Vagina (tissue), 2 donors: Measurements from ENCODE around the gene MFSD8. TPM values are rescaled to one million over a fixed set of nuclear protein-coding genes. Genes with fewer than 3 reads are reported as not detected.
"Not testable (repeated sequence)": the region's sequence is repeated elsewhere in the genome, so short reads cannot be mapped to it uniquely, and the experiment has no call there.

ENCODE experiments used
- DNase-seq, 2 donors: peaks; one replicate each; pipeline ENCODE4 v3.0.0-alpha.2; 2017; ENCODE audit errors: extremely low spot score in 2 of 2
- H3K27ac ChIP-seq: fragments of 200-600 bp; sonication (generic); one replicate; pipeline ENCODE4 v1.5.1; 2019
- H3K27me3 ChIP-seq: fragments of 200-600 bp; sonication (generic); one replicate; pipeline ENCODE4 v1.5.1; 2019
- H3K36me3 ChIP-seq, 2 donors: fragments of 200-600 bp; sonication (generic); one replicate each; pipeline ENCODE4 v1.5.1; 2017 to 2019
- H3K4me1 ChIP-seq: fragments of 200-600 bp; sonication (generic); one replicate; pipeline ENCODE4 v1.5.1; 2019
- H3K4me3 ChIP-seq, 2 donors: fragments of 200-600 bp; sonication (generic); 1 replicate in 1 of 2; 2 replicates in 1 of 2; pipeline ENCODE4 v1.5.1; 2016 to 2019
- H3K9me3 ChIP-seq: fragments of 200-600 bp; sonication (generic); one replicate; pipeline ENCODE4 v1.5.1; 2019
- POLR2A ChIP-seq, 2 donors: fragments of 450-650 bp; IDR thresholded peaks; one replicate each; pipeline ENCODE4 v1.6.1; 2017; ENCODE audit warnings: antibody characterized with exemption in 2 of 2, mild to moderate bottlenecking in 2 of 2, moderate library complexity in 2 of 2
- POLR2AphosphoS5 ChIP-seq, 2 donors: sonication (generic); formaldehyde crosslinking; IDR thresholded peaks; one replicate each; pipeline ENCODE4 v1.9.0; 2017; ENCODE audit warnings: antibody characterized with exemption in 2 of 2, mild to moderate bottlenecking in 2 of 2, low read depth in 1 of 2; ENCODE audit not compliant: insufficient read depth in 1 of 2
- intact Hi-C: fragments of 100-400 bp; cut with DNase I; formaldehyde crosslinking; loops from one replicate; pipeline ENCODE4 v1.15.1; 2023
- total RNA-seq: library from RNA; depleted of rRNA; stranded (reverse); fragments of >200 nt; gene quantifications from one replicate; pipeline ENCODE4 v1.2.3, GENCODE V29; 2016
- TF ChIP-seq, protein P1 (sequence below), 3 experiments: fragments of 450-650 bp in 2 of 3; fragments of 200-600 bp in 1 of 3; sonication (generic) in 1 of 3; IDR thresholded peaks; one replicate each; pipeline ENCODE4 v1.5.1; 2017 to 2019; ENCODE audit warnings: antibody characterized with exemption in 3 of 3, mild to moderate bottlenecking in 2 of 3, moderate library complexity in 2 of 3

MFSD8 gene
- total RNA-seq, 1 donor from 2014 or later = 38.8 TPM

DNA sequence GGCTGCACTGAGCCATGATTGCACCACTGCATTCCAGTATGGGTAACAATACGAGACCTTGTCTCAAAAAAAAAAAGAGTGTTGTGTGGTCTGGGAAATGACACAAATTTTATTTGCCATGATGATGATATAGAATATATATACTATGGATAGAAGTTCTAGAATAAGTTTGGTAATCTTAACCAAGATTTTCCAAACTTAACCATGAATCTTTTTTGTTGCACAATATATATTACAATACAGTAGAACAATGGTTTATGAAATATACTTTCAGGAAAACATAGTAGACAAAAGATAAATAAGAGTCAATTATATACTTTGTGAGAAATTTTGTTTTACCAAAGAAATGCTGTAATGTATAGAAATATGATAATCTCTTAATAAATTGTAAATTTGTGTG is 34.8 kb downstream of the MFSD8 start:
- Histone ChIP-seq H3K4me3 (no peak overlapping the region), H3K36me3 (peaks cover 0 to 19% of the 10 kb centered on the region in 2 donors), H3K27ac (no peak overlapping the region), H3K4me1 (no peaks in the 10 kb centered on the region), H3K9me3 (no peaks in the 10 kb centered on the region), H3K27me3 (no peaks in the 10 kb centered on the region)
- DNase-seq = no peak
- intact Hi-C loops = no loop called here
- TF ChIP-seq, protein P1, sequence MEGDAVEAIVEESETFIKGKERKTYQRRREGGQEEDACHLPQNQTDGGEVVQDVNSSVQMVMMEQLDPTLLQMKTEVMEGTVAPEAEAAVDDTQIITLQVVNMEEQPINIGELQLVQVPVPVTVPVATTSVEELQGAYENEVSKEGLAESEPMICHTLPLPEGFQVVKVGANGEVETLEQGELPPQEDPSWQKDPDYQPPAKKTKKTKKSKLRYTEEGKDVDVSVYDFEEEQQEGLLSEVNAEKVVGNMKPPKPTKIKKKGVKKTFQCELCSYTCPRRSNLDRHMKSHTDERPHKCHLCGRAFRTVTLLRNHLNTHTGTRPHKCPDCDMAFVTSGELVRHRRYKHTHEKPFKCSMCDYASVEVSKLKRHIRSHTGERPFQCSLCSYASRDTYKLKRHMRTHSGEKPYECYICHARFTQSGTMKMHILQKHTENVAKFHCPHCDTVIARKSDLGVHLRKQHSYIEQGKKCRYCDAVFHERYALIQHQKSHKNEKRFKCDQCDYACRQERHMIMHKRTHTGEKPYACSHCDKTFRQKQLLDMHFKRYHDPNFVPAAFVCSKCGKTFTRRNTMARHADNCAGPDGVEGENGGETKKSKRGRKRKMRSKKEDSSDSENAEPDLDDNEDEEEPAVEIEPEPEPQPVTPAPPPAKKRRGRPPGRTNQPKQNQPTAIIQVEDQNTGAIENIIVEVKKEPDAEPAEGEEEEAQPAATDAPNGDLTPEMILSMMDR (IDR thresholded peaks at IDR 0.05) = no peak
- TF ChIP-seq POLR2A (IDR thresholded peaks at IDR 0.05) = no peak
- no peak for TF ChIP-seq POLR2AphosphoS5 (IDR thresholded peaks at IDR 0.05; ENCODE audit: insufficient read depth in 1 of 2, low read depth in 1 of 2)

DNA sequence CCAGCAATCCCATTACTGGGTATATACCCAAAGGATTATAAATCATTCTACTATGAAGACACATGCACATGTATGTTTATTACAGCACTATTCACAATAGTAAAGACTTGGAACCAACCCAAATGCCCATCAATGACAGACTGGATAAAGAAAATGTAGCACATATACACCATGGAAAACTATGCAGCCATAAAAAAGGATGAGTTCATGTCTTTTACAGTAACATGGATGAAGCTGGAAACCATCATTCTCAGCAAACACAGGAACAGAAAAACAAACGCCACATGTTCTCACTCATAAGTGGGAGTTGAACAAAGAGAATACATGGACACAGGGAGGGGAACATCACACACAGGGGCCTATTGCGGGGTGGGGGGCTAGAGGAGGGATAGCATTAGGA is 39.3 kb downstream of the MFSD8 start:
- intact Hi-C loops, DNase-seq, H3K27me3 ChIP-seq, H3K27ac ChIP-seq, H3K4me3 ChIP-seq, H3K4me1 ChIP-seq, H3K9me3 ChIP-seq: not testable (repeated sequence)
- peaks cover 0 to 20% of the 10 kb centered on the region in 2 donors for H3K36me3 ChIP-seq

DNA sequence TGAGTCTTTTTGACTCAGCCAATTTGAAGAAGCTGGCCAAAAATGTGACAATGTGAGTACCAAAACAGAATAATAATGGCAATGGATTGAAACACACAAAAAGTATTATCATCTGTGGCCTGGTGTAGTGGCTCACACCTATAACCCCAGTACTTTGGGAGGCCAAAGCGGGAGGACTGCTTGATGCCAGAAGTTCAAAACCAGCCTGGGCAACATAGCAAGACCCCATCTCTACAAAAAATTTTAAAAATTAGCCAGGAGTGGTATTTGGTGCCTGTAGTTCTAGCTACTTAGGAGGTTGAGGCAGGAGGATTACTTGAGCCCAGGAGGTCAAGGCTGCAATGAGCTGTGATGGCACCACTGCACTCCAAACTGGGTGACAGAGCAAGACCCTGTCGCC is 42.7 kb downstream of the MFSD8 start:
- no peaks in the 10 kb centered on the region for H3K4me1 ChIP-seq
- TF ChIP-seq POLR2A (IDR thresholded peaks at IDR 0.05) (no peak), POLR2AphosphoS5 (IDR thresholded peaks at IDR 0.05; ENCODE audit: insufficient read depth in 1 of 2, low read depth in 1 of 2) (no peak)
- TF ChIP-seq, protein P1 (IDR thresholded peaks at IDR 0.05) = no peak
- H3K27ac ChIP-seq = no peak overlapping the region
- H3K36me3 ChIP-seq = peaks cover 0 to 26% of the 10 kb centered on the region in 2 donors
- intact Hi-C loops = no loop called here
- H3K4me3 ChIP-seq = no peak overlapping the region
- H3K9me3 ChIP-seq = no peaks in the 10 kb centered on the region
- no peak for DNase-seq
- no peaks in the 10 kb centered on the region for H3K27me3 ChIP-seq

DNA sequence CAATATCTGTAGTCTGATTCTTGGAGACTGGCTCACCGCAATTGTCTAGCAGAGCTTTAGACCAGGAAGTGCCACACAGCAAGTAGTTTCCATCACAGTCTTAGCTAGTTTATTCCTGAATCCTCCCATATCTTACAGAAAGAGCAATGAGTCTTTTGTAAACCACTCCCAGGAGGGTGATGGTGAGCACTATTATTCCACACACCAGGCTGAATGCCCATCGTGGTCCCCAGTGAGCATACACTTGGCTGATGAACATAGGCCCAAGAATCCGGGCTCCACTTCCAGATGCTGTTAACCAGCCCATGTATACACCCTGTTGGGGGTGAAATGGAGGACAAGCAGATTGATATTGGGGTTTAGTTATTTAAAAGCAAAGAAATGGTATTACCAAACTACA is 44.5 kb downstream of the MFSD8 start:
- Histone ChIP-seq H3K9me3 (no peaks in the 10 kb centered on the region), H3K27ac (no peak overlapping the region), H3K4me1 (no peaks in the 10 kb centered on the region), H3K4me3 (no peak overlapping the region), H3K36me3 (peaks cover 0 to 26% of the 10 kb centered on the region in 2 donors), H3K27me3 (no peaks in the 10 kb centered on the region)
- no peak for DNase-seq
- intact Hi-C loops = no loop called here
- TF ChIP-seq POLR2AphosphoS5 (IDR thresholded peaks at IDR 0.05; ENCODE audit: insufficient read depth in 1 of 2, low read depth in 1 of 2) (no peak), POLR2A (IDR thresholded peaks at IDR 0.05) (no peak)
- TF ChIP-seq, protein P1 (IDR thresholded peaks at IDR 0.05) = no peak

DNA sequence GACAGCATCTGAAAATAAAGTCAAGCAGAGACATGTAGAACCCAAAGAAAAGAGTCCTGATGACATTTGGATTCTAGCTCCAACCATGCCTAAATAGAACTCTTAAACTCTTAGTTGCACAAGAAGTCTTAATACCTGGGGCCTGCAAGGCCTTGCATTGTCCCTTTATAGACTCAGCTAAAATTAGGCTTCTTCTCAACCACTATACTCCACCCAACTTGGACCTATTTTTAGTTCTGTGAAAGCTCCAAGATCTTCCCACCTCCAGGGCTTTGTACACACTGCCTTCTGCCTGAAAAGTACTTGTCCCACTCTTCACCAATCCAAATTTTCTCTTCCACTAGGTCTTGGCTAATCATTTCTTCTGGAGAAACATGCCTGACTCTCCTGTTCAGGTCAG is 47.8 kb downstream of the MFSD8 start:
- H3K9me3 ChIP-seq = no peaks in the 10 kb centered on the region
- intact Hi-C loops = no loop called here
- no peak overlapping the region for H3K27ac ChIP-seq
- no peaks in the 10 kb centered on the region for H3K27me3 ChIP-seq
- H3K4me3 ChIP-seq = no peak overlapping the region
- peaks cover 0 to 26% of the 10 kb centered on the region in 2 donors for H3K36me3 ChIP-seq
- H3K4me1 ChIP-seq = no peaks in the 10 kb centered on the region
- no peak for DNase-seq
- TF ChIP-seq, protein P1 (IDR thresholded peaks at IDR 0.05) = no peak
- no peak for TF ChIP-seq POLR2A (IDR thresholded peaks at IDR 0.05)
- TF ChIP-seq POLR2AphosphoS5 (IDR thresholded peaks at IDR 0.05; ENCODE audit: insufficient read depth in 1 of 2, low read depth in 1 of 2) = no peak

DNA sequence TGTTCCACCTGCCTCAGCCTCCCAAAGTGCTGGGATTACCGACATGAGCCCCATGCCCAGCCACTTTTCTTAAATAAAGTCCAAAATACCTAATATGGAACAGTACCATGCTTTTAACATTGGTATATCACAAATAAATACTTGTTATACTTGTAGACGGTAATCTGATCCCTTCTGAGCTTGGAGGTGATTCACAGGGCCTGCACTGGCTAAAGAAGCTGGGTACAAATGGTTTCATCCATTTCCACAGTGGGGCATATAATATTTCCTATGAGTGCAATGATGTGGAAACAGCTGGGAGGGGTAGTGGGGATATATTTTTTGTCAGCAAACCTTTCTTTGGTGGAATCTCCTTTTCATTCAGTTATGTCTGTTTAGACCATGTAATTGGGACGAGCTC is 48.5 kb downstream of the MFSD8 start:
- Histone ChIP-seq H3K4me3 (no peak overlapping the region), H3K27ac (no peak overlapping the region), H3K27me3 (no peaks in the 10 kb centered on the region), H3K36me3 (peaks cover 0 to 26% of the 10 kb centered on the region in 2 donors), H3K4me1 (no peaks in the 10 kb centered on the region), H3K9me3 (no peaks in the 10 kb centered on the region)
- intact Hi-C loops = no loop called here
- DNase-seq = no peak
- TF ChIP-seq POLR2AphosphoS5 (IDR thresholded peaks at IDR 0.05; ENCODE audit: insufficient read depth in 1 of 2, low read depth in 1 of 2) (no peak), POLR2A (IDR thresholded peaks at IDR 0.05) (no peak)
- TF ChIP-seq, protein P1 (IDR thresholded peaks at IDR 0.05) = no peak
